Measurements from ENCODE around the gene MPP3.
A peak's percentile ranks its signal among the peaks of the same experiment; 100 is the strongest.
"Not testable (repeated sequence)": the region's sequence is repeated elsewhere in the genome, so short reads cannot be mapped to it uniquely, and the experiment has no call there.

Gene MPP3

GRCh38 chr17:43832976-43833829, at the start of gene MPP3:
Gene MPP3, minus strand, starts transcription at chr17:43833146. Its CDS starts 1,240 bp downstream, at chr17:43831906.
- FAIRE-seq (peak; percentile 56), DNase-seq (ENCODE audit: low spot score) (peak; percentile 95)

- no peak for DNase-seq (ENCODE audit: low spot score)
- FAIRE-seq: no peak
These were observed 49.0 kb upstream of the MPP3 start for GRCh38 chr17:43881758-43882505.

- FAIRE-seq: no peak
- DNase-seq (ENCODE audit: low spot score): no peak
These were observed 48.2 kb upstream of the MPP3 start for GRCh38 chr17:43881181-43881580.

GRCh38 chr17:43880420-43880991, 47.6 kb upstream of the MPP3 start:
- peak; percentile 77 for DNase-seq (ENCODE audit: low spot score)
- FAIRE-seq: no peak

- DNase-seq (ENCODE audit: low spot score) (no peak), FAIRE-seq (no peak)
These were observed 46.9 kb upstream of the MPP3 start for GRCh38 chr17:43879723-43880419.

- FAIRE-seq (peak; percentile 94), DNase-seq (ENCODE audit: low spot score) (peak; percentile 90)
These were observed 45.6 kb upstream of the MPP3 start for GRCh38 chr17:43878260-43879175.

- DNase-seq (ENCODE audit: low spot score) (no peak), FAIRE-seq (no peak)
These were observed 44.7 kb upstream of the MPP3 start for GRCh38 chr17:43877451-43878155.

- DNase-seq (ENCODE audit: low spot score) (no peak), FAIRE-seq (no peak)
These were observed 44.1 kb upstream of the MPP3 start for GRCh38 chr17:43877031-43877430.

- FAIRE-seq: no peak
These were observed 42.7 kb upstream of the MPP3 start for GRCh38 chr17:43875476-43876147.

GRCh38 chr17:43874293-43874692, 41.3 kb upstream of the MPP3 start:
- no peak for DNase-seq (ENCODE audit: low spot score)
- no peak for FAIRE-seq

More at GRCh38 chr17:43875476-43876147, 42.7 kb upstream of the MPP3 start:
- no peak for DNase-seq (ENCODE audit: low spot score)

- no peak for FAIRE-seq
- no peak for DNase-seq (ENCODE audit: low spot score)
These were observed 40.9 kb upstream of the MPP3 start for GRCh38 chr17:43873815-43874214.

- FAIRE-seq (no peak), DNase-seq (ENCODE audit: low spot score) (no peak)
These were observed 40.1 kb upstream of the MPP3 start for GRCh38 chr17:43873091-43873490.

GRCh38 chr17:43871946-43872690, 39.2 kb upstream of the MPP3 start:
- FAIRE-seq: no peak
- no peak for DNase-seq (ENCODE audit: low spot score)

- FAIRE-seq; DNase-seq (ENCODE audit: low spot score): not testable (repeated sequence)
These were observed 36.1 kb upstream of the MPP3 start for GRCh38 chr17:43869031-43869430.

GRCh38 chr17:43868226-43868994, 35.5 kb upstream of the MPP3 start:
- FAIRE-seq (no peak), DNase-seq (ENCODE audit: low spot score) (no peak)

- DNase-seq (ENCODE audit: low spot score) (no peak), FAIRE-seq (no peak)
These were observed 31.4 kb upstream of the MPP3 start for GRCh38 chr17:43864161-43864984.

GRCh38 chr17:43861960-43862359, 29.0 kb upstream of the MPP3 start:
- FAIRE-seq (no peak), DNase-seq (ENCODE audit: low spot score) (no peak)

Measured in urothelium cell line (cell line).